A549 (cell line): Measurements from ENCODE around the gene C18orf63. TPM values are rescaled to one million over a fixed set of nuclear protein-coding genes. Genes with fewer than 3 reads are reported as not detected.

ENCODE experiments used
- ATAC-seq, 2 experiments: fragments of 200-7000 bp in 1 of 2; fragments of >200 bp in 1 of 2; cut with Nextera tagmentation in 1 of 2; cut with Tn5 transposase in 1 of 2; 3 replicates each; pipeline versions ENCODE4 v1.8.0 to v1.9.1; 2018 to 2020; ENCODE audit warnings: mild to moderate bottlenecking in 1 of 2, moderate library complexity in 1 of 2
- CTCF ChIA-PET: fragments of 300-600 bp; sonication (Branson Sonifier 250); formaldehyde crosslinking; extraction: SDS; loops from one replicate; lab custom pipeline; 2021; ENCODE audit warnings: antibody characterized with exemption, inconsistent platforms; lab: Yijun Ruan, JAX
- POLR2A ChIA-PET: fragments of 350-600 bp; formaldehyde crosslinking; extraction: SDS; loops from one replicate; lab custom pipeline; 2021; ENCODE audit warnings: antibody characterized with exemption, inconsistent platforms; lab: Yijun Ruan, JAX
- DNase-seq, 2 experiments: peaks; one replicate each; pipeline versions ENCODE4 v3.0.0 to v3.0.0-alpha.2; 2011 to 2016; ENCODE audit warnings: low read depth in 1 of 2, low spot score in 1 of 2
- FAIRE-seq: peaks from 2 replicates; lab custom pipeline; 2011; peaks lifted over from hg19 to GRCh38; lab: Jason Lieb, UNC
- H3K27ac ChIP-seq, 2 experiments: fragments of >200 bp; sonication (Bioruptor Twin); formaldehyde crosslinking; 3 replicates each; pipeline ENCODE4 v1.5.1; 2016 to 2017
- H3K4me1 ChIP-seq: fragments of >200 bp; sonication (Bioruptor Twin); formaldehyde crosslinking; 3 replicates; pipeline ENCODE4 v1.6.1; 2016
- H3K4me2 ChIP-seq: fragments of >200 bp; sonication (Bioruptor Twin); formaldehyde crosslinking; 3 replicates; pipeline ENCODE4 v1.6.1; 2016
- H3K4me3 ChIP-seq: fragments of >200 bp; sonication (Bioruptor Twin); formaldehyde crosslinking; 3 replicates; pipeline ENCODE4 v1.5.1; 2016
- H3K9me3 ChIP-seq: fragments of >200 bp; sonication (Bioruptor Twin); formaldehyde crosslinking; 3 replicates; pipeline ENCODE4 v1.6.1; 2016
- BHLHE40 ChIP-seq: IDR thresholded peaks from 2 replicates; pipeline ENCODE4 v1.6.1; 2012; ENCODE audit warnings: low read depth, low read length, inconsistent platforms
- CBX2 ChIP-seq: fragments of 200-600 bp; sonication (generic); IDR thresholded peaks from 2 replicates; pipeline ENCODE4 v1.6.1; 2016; ENCODE audit warnings: low read depth, mild to moderate bottlenecking, borderline replicate concordance
- CEBPB ChIP-seq, 2 experiments: fragments of >200 bp in 1 of 2; sonication (Bioruptor Twin) in 1 of 2; formaldehyde crosslinking in 1 of 2; IDR thresholded peaks; 2 replicates each; pipeline ENCODE4 v1.6.1; 2012 to 2016
- EHMT2 ChIP-seq: fragments of 200-600 bp; sonication (generic); IDR thresholded peaks from 2 replicates; pipeline ENCODE4 v1.6.1; 2016; ENCODE audit warnings: antibody characterized with exemption, low read depth, mild to moderate bottlenecking, moderate library complexity
- ELK1 ChIP-seq: fragments of 150-350 bp; IDR thresholded peaks from 2 replicates; pipeline ENCODE4 v1.6.1; 2014; ENCODE audit warnings: low read depth, mild to moderate bottlenecking, low read length
- ESRRA ChIP-seq: fragments of 150-350 bp; IDR thresholded peaks from 2 replicates; pipeline ENCODE4 v1.6.1; 2014; ENCODE audit warnings: mild to moderate bottlenecking, low read length, borderline replicate concordance
- FOSB ChIP-seq: fragments of 250-450 bp; sonication (Bioruptor Pico); IDR thresholded peaks from 2 replicates; pipeline ENCODE4 v1.5.0; 2020; ENCODE audit warnings: mild to moderate bottlenecking, moderate library complexity
- FOXS1 ChIP-seq: fragments of 250-450 bp; sonication (Bioruptor Pico); IDR thresholded peaks from 2 replicates; pipeline ENCODE4 v1.5.0; 2020; ENCODE audit warnings: mild to moderate bottlenecking, moderate library complexity
- GATA3 ChIP-seq: IDR thresholded peaks from 2 replicates; pipeline ENCODE4 v1.6.1; 2012; ENCODE audit warnings: borderline replicate concordance
- HES2 ChIP-seq: fragments of >200 bp; sonication (Bioruptor Twin); formaldehyde crosslinking; IDR thresholded peaks from 2 replicates; pipeline ENCODE4 v1.6.1; 2016
- HEYL ChIP-seq: fragments of 250-450 bp; sonication (Bioruptor Pico); IDR thresholded peaks from 2 replicates; pipeline ENCODE4 v1.8.0; 2021; ENCODE audit warnings: mild to moderate bottlenecking, moderate library complexity
- JUNB ChIP-seq: fragments of >200 bp; sonication (Bioruptor Twin); formaldehyde crosslinking; IDR thresholded peaks from 2 replicates; pipeline ENCODE4 v1.6.1; 2016
- KDM5A ChIP-seq: fragments of 200-600 bp; sonication (generic); IDR thresholded peaks from 2 replicates; pipeline ENCODE4 v1.6.1; 2016; ENCODE audit warnings: antibody characterized with exemption, mild to moderate bottlenecking
- MAFK ChIP-seq: fragments of 450-650 bp; IDR thresholded peaks from 2 replicates; pipeline ENCODE4 v1.6.1; 2014; ENCODE audit not compliant: partially characterized antibody
- MAZ ChIP-seq: fragments of 150-350 bp; IDR thresholded peaks from 2 replicates; pipeline ENCODE4 v1.6.1; 2014; ENCODE audit warnings: antibody characterized with exemption, low read depth, low read length, borderline replicate concordance
- MYC ChIP-seq: IDR thresholded peaks from 2 replicates; pipeline ENCODE4 v1.6.1; 2012; ENCODE audit warnings: mild to moderate bottlenecking, inconsistent platforms, low read length, improper control_type of control experiment, borderline replicate concordance
- NFE2L2 ChIP-seq: fragments of 150-350 bp; conservative IDR thresholded peaks from 2 replicates; pipeline ENCODE4 v1.6.1; 2014; ENCODE audit warnings: low read length
- POLR2A ChIP-seq: IDR thresholded peaks from 2 replicates; pipeline ENCODE4 v1.6.1; 2012; ENCODE audit warnings: mild to moderate bottlenecking, low read length
- POLR2AphosphoS2 ChIP-seq: conservative IDR thresholded peaks from 2 replicates; pipeline ENCODE4 v1.6.1; 2012; ENCODE audit warnings: low read length, improper control_type of control experiment, inconsistent platforms
- RAD21 ChIP-seq, 2 experiments: fragments of >200 bp in 1 of 2; sonication (Bioruptor Twin) in 1 of 2; formaldehyde crosslinking in 1 of 2; IDR thresholded peaks in 1 of 2; conservative IDR thresholded peaks in 1 of 2; 2 replicates in 1 of 2; 3 replicates in 1 of 2; pipeline ENCODE4 v1.6.1; 2012 to 2018; ENCODE audit warnings: inconsistent platforms in 1 of 2
- RARB ChIP-seq: fragments of 250-450 bp; sonication (Bioruptor Pico); IDR thresholded peaks from 2 replicates; pipeline ENCODE4 v1.8.0; 2021; ENCODE audit warnings: mild to moderate bottlenecking, moderate library complexity
- RCOR1 ChIP-seq: fragments of 150-350 bp; IDR thresholded peaks from 2 replicates; pipeline ENCODE4 v1.6.1; 2014; ENCODE audit warnings: antibody characterized with exemption, low read length, low read depth
- TFCP2L1 ChIP-seq: fragments of 250-450 bp; sonication (Bioruptor Pico); IDR thresholded peaks from 2 replicates; pipeline ENCODE4 v1.5.0; 2021; ENCODE audit warnings: mild to moderate bottlenecking
- USF2 ChIP-seq: fragments of 450-650 bp; IDR thresholded peaks from 2 replicates; pipeline ENCODE4 v1.6.1; 2014; ENCODE audit warnings: antibody characterized with exemption
- ZFP36 ChIP-seq: fragments of 450-650 bp; IDR thresholded peaks from 2 replicates; pipeline ENCODE4 v1.6.1; 2014; ENCODE audit warnings: borderline replicate concordance; ENCODE audit not compliant: partially characterized antibody
- ZSCAN20 ChIP-seq: fragments of 250-450 bp; sonication (Bioruptor Pico); IDR thresholded peaks from 2 replicates; pipeline ENCODE4 v1.8.0; 2022; ENCODE audit warnings: mild to moderate bottlenecking, moderate library complexity
- WGBS: methylation state at CpG from one replicate; pipeline ENCODE4 v1.1.6; 2017; ENCODE audit errors: missing lambda C conversion rate; 5-methylcytosine and 5-hydroxymethylcytosine counted together
- polyA plus RNA-seq, 4 experiments: library from polyadenylated mRNA; depleted of rRNA in 3 of 4; stranded (reverse); fragments of >200 nt; fragmentation: RNase III in 1 of 4; extraction: RNeasy Plus Mini Kit Qiagen cat#74134 plus additional on column Dnase treatment in 1 of 4; gene quantifications; 2 replicates in 3 of 4; 3 replicates in 1 of 4; pipeline ENCODE4 v1.2.3, GENCODE V29; 2011 to 2017
- TF ChIP-seq, protein P1 (sequence below): IDR thresholded peaks from 2 replicates; pipeline ENCODE4 v1.6.1; 2012

Gene C18orf63
- polyA plus RNA-seq, 2 of the 4 experiments (the other 2 are of a cell fraction), result not detected

- H3K4me2 ChIP-seq, result no peak overlapping the region
- ChIA-PET POLR2A (no interaction called here), CTCF (no interaction called here)
- no peaks in the 10 kb centered on the region for H3K9me3 ChIP-seq
- DNase-seq (no peak), FAIRE-seq (no peak), ATAC-seq (no peak)
- H3K27ac ChIP-seq, result no peak overlapping the region
- TF ChIP-seq RARB (CRISPR knock-in tag) (no peak), ZFP36 (no peak), RCOR1 (no peak), CEBPB (IDR thresholded peaks at IDR 0.05) (no peak), HES2 (no peak), MAZ (no peak), POLR2AphosphoS2 (no peak), MAFK (no peak), ZSCAN20 (CRISPR knock-in tag) (no peak), HEYL (no peak), POLR2A (no peak), ELK1 (no peak)
- WGBS, result 34% methylated on average over 4 of the region's 4 CpGs
- H3K4me3 ChIP-seq, result no peak overlapping the region
- no peaks in the 10 kb centered on the region for H3K4me1 ChIP-seq
Observed at GRCh38 chr18:74400813-74401212, 85.2 kb downstream of the C18orf63 start.

GRCh38 chr18:74402806-74403433 lies 87.3 kb downstream of the C18orf63 start:
- ChIA-PET POLR2A (no interaction called here), CTCF (no interaction called here)
- Histone ChIP-seq H3K4me2 (no peak overlapping the region), H3K4me3 (no peak overlapping the region), H3K27ac (no peak overlapping the region), H3K4me1 (no peaks in the 10 kb centered on the region), H3K9me3 (no peaks in the 10 kb centered on the region)
- WGBS, result 50% methylated on average over 7 of the region's 9 CpGs
- TF ChIP-seq HEYL, result no peak
- TF ChIP-seq, protein P1, sequence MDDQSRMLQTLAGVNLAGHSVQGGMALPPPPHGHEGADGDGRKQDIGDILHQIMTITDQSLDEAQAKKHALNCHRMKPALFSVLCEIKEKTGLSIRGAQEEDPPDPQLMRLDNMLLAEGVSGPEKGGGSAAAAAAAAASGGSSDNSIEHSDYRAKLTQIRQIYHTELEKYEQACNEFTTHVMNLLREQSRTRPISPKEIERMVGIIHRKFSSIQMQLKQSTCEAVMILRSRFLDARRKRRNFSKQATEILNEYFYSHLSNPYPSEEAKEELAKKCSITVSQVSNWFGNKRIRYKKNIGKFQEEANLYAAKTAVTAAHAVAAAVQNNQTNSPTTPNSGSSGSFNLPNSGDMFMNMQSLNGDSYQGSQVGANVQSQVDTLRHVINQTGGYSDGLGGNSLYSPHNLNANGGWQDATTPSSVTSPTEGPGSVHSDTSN, result no peak
- no peak for TF ChIP-seq POLR2AphosphoS2
- no peak for TF ChIP-seq USF2
- ATAC-seq (no peak), FAIRE-seq (no peak), DNase-seq (no peak)

GRCh38 chr18:74407888-74408287 lies 92.2 kb downstream of the C18orf63 start:
- TF ChIP-seq MYC (no peak), HEYL (no peak), EHMT2 (no peak), KDM5A (no peak), FOSB (no peak), CBX2 (no peak), GATA3 (no peak), BHLHE40 (no peak), RAD21 (conservative IDR thresholded peaks at IDR 0.05 in 1 of 2, IDR thresholded peaks at IDR 0.05 in 1 of 2) (no peak), ESRRA (no peak), NFE2L2 (no peak), CEBPB (IDR thresholded peaks at IDR 0.05) (no peak), TFCP2L1 (CRISPR knock-in tag) (no peak), FOXS1 (no peak), USF2 (no peak), JUNB (no peak)
- DNase-seq (no peak), FAIRE-seq (no peak), ATAC-seq (no peak)
- Histone ChIP-seq H3K4me3 (no peak overlapping the region), H3K27ac (no peak overlapping the region), H3K9me3 (no peaks in the 10 kb centered on the region), H3K4me1 (no peaks in the 10 kb centered on the region), H3K4me2 (no peak overlapping the region)
- ChIA-PET POLR2A (no interaction called here), CTCF (interaction anchor here (1.0 kb wide), 1 partner anchor 53 kb away, joined by 3 read pairs; no protein-coding TSS in a partner anchor)
- WGBS, result 7% methylated on average over 2 of the region's 2 CpGs
